ENCODE results near the gene SIKE1. TPM values are rescaled to one million over a fixed set of nuclear protein-coding genes. Genes with fewer than 3 reads are reported as not detected.

Gene SIKE1
- total RNA-seq, 1 donor from 2014 or later = 38.5 TPM

DNA sequence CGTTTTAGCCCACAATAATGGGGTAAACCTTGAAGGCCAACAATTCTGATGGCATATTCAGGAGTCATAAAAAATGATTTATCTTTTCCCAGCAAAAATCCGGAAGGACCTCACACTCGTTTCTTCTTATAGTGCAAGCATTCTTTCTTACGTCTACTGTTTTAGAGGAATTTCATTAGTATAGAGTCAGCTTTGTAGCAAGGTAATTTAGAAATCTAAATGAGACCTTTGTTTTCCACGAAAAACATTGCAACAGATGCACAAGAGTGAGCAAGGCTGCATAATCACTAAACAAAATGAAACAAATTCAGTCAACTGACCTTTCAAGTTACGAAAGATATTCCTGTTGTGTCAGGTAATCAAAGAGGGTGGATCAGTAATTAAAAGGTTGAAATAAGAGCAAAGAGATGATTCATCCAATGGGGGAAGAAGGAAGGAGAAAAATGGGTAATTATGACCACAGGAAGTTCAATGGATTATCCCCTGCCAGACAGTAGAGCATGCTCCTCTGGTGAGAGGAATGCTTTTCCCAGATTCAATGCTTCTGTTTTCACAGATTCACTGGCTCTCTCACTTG is 22.1 kb downstream of the SIKE1 start:
- Histone ChIP-seq H3K27me3 (no peaks in the 10 kb centered on the region), H3K36me3 (no peaks in the 10 kb centered on the region), H3K9me3 (no peaks in the 10 kb centered on the region), H3K4me3 (peak overlapping the region; percentile 91 to 99), H3K4me1 (peaks cover 37% of the 10 kb centered on the region), H3K27ac (peak overlapping the region; percentile 100)
- intact Hi-C loops (cut with DNase I) = no loop called here
- TF ChIP-seq, protein P1, sequence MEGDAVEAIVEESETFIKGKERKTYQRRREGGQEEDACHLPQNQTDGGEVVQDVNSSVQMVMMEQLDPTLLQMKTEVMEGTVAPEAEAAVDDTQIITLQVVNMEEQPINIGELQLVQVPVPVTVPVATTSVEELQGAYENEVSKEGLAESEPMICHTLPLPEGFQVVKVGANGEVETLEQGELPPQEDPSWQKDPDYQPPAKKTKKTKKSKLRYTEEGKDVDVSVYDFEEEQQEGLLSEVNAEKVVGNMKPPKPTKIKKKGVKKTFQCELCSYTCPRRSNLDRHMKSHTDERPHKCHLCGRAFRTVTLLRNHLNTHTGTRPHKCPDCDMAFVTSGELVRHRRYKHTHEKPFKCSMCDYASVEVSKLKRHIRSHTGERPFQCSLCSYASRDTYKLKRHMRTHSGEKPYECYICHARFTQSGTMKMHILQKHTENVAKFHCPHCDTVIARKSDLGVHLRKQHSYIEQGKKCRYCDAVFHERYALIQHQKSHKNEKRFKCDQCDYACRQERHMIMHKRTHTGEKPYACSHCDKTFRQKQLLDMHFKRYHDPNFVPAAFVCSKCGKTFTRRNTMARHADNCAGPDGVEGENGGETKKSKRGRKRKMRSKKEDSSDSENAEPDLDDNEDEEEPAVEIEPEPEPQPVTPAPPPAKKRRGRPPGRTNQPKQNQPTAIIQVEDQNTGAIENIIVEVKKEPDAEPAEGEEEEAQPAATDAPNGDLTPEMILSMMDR (IDR thresholded peaks at IDR 0.05) = no peak
- TF ChIP-seq POLR2A (IDR thresholded peaks at IDR 0.05) (no peak), POLR2AphosphoS5 (IDR thresholded peaks at IDR 0.05; ENCODE audit: insufficient read depth in 1 of 2, low read depth in 1 of 2) (no peak)
- no peak for DNase-seq (ENCODE audit: extremely low spot score in 2 of 2)

DNA sequence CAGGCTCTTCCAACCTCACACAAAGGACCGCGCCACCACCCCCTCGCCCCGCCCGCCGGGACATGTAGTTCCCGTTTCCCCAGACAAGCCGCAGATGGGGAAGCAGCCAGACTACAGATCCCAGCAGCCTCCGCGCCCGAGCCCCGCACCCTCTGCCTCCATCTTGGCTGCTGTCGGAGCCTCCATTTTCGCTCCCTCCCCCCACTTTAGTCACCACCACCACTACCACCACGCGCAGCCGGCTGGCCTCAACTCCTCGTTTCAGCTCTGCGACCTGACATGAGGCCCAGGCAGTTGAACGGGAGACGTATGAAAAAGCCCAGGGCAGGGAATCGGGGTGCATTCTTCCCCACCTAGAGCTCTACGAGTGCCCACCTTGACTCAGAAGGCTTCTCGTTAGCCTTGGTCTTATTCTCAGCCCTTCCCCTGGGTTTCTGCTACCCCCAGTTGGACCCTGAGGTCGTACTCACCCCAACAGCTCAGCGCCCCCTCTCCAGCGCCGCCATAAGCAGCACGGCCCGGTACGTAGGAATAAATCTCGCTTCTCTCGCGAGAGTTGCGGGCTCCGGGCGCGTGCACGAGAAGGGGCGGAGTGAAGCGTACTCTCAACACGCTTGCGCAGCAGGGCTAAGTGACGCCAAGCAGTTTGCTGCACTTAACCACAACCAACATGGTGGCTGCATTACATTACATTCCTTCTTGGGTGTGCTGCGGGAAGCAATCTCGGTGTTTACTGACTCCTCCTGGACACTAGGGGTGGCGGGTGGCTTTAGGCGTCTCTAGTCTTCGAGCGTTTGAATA is 22.8 kb downstream of the SIKE1 start, which contains the start of gene CSDE1:
Gene CSDE1, minus strand, starts transcription at position 530 of the 801 bp plus-strand sequence. CDS start 18,094 bp downstream, outside the sequence.
- H3K36me3 ChIP-seq = no peaks in the 10 kb centered on the region
- TF ChIP-seq, protein P1 (IDR thresholded peaks at IDR 0.05) = peak in 1 of 3 experiments; percentile 9
- peak; percentile 82 to 99 for TF ChIP-seq POLR2AphosphoS5 (IDR thresholded peaks at IDR 0.05; ENCODE audit: insufficient read depth in 1 of 2, low read depth in 1 of 2)
- peak; percentile 22 to 84 for TF ChIP-seq POLR2A (IDR thresholded peaks at IDR 0.05)
- peak within 1 kb of the TSS; percentile 100 for H3K27ac ChIP-seq
- no peaks in the 10 kb centered on the region for H3K9me3 ChIP-seq
- intact Hi-C loops (cut with DNase I) = no loop called here
- peak within 1 kb of the TSS; percentile 91 to 99 for H3K4me3 ChIP-seq
- peak; percentile 97 for DNase-seq (ENCODE audit: extremely low spot score in 2 of 2)
- H3K4me1 ChIP-seq = peaks cover 44% of the 10 kb centered on the region
- no peaks in the 10 kb centered on the region for H3K27me3 ChIP-seq

DNA sequence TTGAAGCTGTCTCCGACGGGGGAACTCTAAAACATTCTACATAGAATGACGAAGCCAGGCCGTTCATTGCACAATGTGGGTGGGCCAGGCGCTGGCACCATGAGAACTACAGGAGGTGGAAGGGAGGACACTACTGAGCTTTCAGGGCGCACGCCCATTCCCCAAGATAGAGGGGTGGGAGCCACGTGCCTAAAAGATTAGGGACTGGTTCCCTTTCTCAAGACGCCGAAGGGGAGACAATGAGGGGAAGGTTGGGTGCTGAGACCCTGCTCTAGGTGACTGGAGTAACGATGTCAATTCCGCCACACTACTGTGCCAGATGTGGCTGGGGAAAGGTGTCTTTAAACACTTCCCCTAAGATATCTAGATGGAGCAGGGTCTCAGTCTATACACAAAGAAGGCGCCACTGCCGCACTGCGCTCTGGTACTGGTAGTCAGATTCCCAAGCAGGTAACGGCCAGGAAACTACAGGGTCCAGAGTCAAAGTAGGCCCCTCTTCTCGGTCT is 23.5 kb downstream of the SIKE1 start:
- intact Hi-C loops (cut with DNase I) = no loop called here
- DNase-seq (ENCODE audit: extremely low spot score in 2 of 2) = peak in 1 of 2 donors; percentile 88
- Histone ChIP-seq H3K4me1 (peaks cover 51% of the 10 kb centered on the region), H3K4me3 (peak overlapping the region; percentile 91 to 99), H3K27me3 (no peaks in the 10 kb centered on the region), H3K36me3 (no peaks in the 10 kb centered on the region), H3K9me3 (no peaks in the 10 kb centered on the region), H3K27ac (peak overlapping the region; percentile 100)
- TF ChIP-seq POLR2AphosphoS5 (IDR thresholded peaks at IDR 0.05; ENCODE audit: insufficient read depth in 1 of 2, low read depth in 1 of 2) (no peak), POLR2A (IDR thresholded peaks at IDR 0.05) (no peak)
- TF ChIP-seq, protein P1 (IDR thresholded peaks at IDR 0.05) = no peak

DNA sequence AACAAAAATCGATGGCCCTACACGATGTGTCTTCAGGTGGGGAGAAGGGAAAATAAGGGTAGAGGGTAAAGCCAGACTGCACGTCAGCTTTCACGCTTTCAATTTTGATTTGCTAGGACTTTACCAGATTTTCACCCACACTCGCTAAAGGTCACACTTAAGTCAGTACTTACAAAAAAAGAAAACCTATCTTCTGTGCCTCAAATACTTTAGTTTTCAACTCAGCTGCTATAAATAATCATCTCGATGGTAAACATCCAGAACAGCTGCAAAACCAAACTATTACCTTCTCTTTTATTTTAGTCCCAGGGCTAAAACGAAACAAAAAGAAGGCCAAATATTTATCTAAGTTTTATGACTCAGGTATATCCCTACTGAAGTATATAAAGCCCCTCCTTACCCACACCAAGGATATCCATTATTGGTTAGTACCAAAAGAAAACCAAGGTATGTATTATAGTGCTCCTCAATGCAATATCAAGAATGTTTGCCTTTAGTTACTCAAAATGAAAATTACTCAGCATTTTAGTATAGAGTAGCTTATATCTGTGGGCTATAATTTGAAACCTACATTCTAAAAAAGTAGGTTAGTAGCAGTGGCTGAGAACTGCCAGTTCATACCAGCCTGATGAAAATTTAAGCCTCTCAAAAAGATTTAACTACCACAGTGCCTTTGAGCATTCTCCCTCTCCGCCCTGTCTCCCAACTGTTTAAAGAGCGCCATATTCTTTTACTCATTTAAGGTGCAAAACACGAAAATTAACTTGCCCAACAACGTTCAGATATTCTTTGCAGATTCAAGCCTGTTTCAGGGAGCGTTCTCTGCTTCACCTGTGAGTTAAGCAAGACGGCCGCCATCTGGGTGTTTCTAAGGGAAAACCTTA is 24.2 kb downstream of the SIKE1 start:
- Histone ChIP-seq H3K9me3 (no peaks in the 10 kb centered on the region), H3K36me3 (no peaks in the 10 kb centered on the region), H3K4me3 (peak overlapping the region; percentile 91 to 99), H3K4me1 (peaks cover 58% of the 10 kb centered on the region), H3K27me3 (no peaks in the 10 kb centered on the region), H3K27ac (peak overlapping the region; percentile 100)
- TF ChIP-seq POLR2AphosphoS5 (IDR thresholded peaks at IDR 0.05; ENCODE audit: insufficient read depth in 1 of 2, low read depth in 1 of 2) = no peak
- intact Hi-C loops (cut with DNase I) = no loop called here
- no peak for DNase-seq (ENCODE audit: extremely low spot score in 2 of 2)
